GM10266 (cell line): Measurements from ENCODE around the gene CIDEB.

Source experiments
- DNase-seq: peaks from one replicate; pipeline ENCODE4 v3.0.0; 2012; ENCODE audit errors: extremely low spot score
- CTCF ChIP-seq: IDR thresholded peaks from 2 replicates; pipeline ENCODE4 v1.5.1; 2012; ENCODE audit warnings: mild to moderate bottlenecking, low read depth; ENCODE audit not compliant: control insufficient read depth, insufficient read depth; ENCODE audit errors: missing control alignments

CIDEB gene

DNA sequence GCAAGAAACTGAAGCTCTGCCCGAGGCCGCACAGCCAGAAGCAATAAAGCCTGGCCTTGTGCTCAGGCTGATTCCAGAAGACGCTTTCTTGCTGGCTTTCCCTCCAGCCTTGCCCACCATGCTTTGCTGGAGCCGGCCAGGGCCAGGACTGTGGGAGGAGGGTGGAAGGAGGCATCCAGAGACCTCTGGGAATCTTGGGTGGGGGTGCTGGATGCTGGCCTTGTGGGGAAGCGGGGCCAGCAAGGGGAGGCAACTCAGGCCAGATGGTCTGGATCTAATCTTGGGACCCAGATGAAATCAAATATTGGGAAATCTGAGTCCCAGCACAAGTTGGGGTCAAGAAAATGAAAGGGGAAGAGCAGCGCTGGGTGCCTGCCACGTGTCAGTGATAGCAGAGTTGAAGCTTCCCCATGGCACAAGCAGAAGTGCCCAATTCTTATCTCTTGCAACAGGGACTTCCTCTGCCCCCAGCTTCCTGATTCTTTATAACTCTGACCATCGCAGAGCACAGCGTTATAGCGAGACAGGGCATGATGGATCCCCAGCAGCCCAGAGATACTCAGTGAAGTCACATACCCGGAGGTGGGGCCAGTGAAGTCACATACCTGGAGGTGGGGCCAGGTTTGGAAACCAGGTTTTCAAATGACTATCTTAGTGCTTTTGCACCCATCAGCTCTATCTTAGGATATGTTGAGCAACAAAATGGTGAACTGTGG lies 30.0 kb downstream of the CIDEB start:
- no peak for DNase-seq
- TF ChIP-seq CTCF, result no peak

DNA sequence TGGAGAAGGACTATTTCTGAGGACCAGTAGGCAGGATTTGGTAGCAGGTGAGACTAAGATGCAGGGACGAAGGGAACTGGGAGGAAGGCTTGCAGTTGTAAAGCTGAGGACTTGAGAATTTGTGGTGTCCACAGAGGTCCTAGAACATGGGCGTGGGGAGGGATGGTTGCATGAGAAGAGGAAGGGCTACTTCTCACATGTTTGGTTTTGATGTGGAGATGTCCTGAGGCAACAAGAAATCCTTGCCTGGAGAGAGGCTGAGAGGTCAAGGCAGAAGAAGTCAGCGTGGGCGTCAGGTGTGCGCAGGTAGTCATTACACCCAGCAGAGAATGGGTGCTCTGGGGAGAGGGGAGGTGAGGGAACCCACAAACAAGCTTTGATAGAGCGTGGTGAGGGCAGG lies 30.7 kb downstream of the CIDEB start:
- no peak for DNase-seq
- TF ChIP-seq CTCF, result no peak

GRCh38 chr14:24274101-24274543 lies 33.7 kb downstream of the CIDEB start:
- DNase-seq, result peak; percentile 71
- TF ChIP-seq CTCF, result no peak

DNA sequence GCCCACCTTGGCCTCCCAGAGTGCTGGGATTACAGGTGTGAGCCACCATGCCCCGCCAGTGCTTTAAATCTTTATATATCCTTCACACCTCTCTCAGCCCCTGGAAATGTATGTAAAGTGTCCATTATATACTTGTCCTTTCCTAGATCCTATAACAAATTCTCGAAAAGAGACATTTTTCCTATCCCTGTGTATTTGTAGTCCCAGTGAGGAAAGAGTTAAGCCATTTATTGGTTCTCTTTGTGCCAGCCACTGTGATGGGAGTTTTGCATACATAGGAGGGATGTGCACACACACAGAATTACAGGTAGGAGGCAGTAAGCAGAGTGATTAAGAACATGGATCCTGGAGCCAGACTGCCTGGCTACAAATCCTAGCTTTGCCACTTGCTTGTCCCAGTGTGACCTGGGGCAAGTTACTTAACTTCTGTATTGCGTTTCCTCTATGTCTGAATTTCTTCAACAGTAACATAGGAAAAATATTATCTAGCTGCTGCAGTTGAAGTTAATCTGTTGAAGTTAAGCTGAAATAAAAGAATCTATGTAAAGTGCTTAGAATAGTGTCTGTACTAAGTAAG lies 34.3 kb downstream of the CIDEB start:
- no peak for DNase-seq
- TF ChIP-seq CTCF, result peak; percentile 16

DNA sequence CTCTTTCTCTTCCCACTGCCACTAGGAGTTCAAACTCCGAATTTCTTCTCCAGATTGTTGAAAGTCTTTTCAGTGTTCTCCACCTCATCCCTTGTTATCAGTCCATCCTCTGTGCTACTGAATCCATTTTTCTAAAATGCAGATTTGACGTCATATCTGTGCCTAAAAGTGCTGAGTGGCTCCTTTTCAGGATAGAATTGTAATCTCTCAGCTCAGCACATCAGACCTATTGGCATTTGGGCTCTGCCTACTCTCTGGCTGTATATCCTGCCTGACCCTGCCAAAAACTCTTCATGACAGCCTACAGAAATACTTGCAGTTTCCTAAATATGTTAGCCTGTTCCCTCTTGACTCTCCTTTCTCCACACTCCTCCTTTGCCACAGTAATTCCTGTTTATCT lies 35.3 kb downstream of the CIDEB start:
- no peak for DNase-seq
- no peak for TF ChIP-seq CTCF

GRCh38 chr14:24271834-24272263 lies 35.9 kb downstream of the CIDEB start:
- TF ChIP-seq CTCF, result no peak
- no peak for DNase-seq

GRCh38 chr14:24271134-24271833 lies 36.5 kb downstream of the CIDEB start, which contains the start of gene RABGGTA:
Gene RABGGTA (minus strand): TSS chr14:24271597. CDS start chr14:24271115, 482 bp downstream.
- TF ChIP-seq CTCF, result peak; percentile 98
- peak; percentile 94 for DNase-seq
